Activated CD4-positive, alpha-beta T cell treated with anti-CD3 and anti-CD28 coated beads, Interleukin-2, amount 50 U/mL, for 16 hours (primary cell): ENCODE data around the gene NACC2.
"Not testable (repeated sequence)": the region's sequence is repeated elsewhere in the genome, so short reads cannot be mapped to it uniquely, and the experiment has no call there.

Experiments
- DNase-seq: peaks from one replicate; pipeline ENCODE4 v3.0.0-alpha.2; 2020

The NACC2 gene

GRCh38 chr9:135971111-135971766, 123.8 kb downstream of the NACC2 start:
- no peak for DNase-seq

- no peak for DNase-seq
Measured at GRCh38 chr9:135970128-135970815, 124.8 kb downstream of the NACC2 start.

- no peak for DNase-seq
Measured at GRCh38 chr9:135969064-135969683, 125.9 kb downstream of the NACC2 start.

- DNase-seq, result no peak
Measured at GRCh38 chr9:135968601-135969000, 126.5 kb downstream of the NACC2 start.

GRCh38 chr9:135968083-135968476, 127.0 kb downstream of the NACC2 start:
- DNase-seq, result no peak

- not testable (repeated sequence) for DNase-seq
Measured at GRCh38 chr9:135966916-135967260, 128.2 kb downstream of the NACC2 start.

GRCh38 chr9:135965124-135965756, 129.8 kb downstream of the NACC2 start:
- no peak for DNase-seq

GRCh38 chr9:135963938-135964337, 131.2 kb downstream of the NACC2 start:
- DNase-seq, result no peak

- DNase-seq, result no peak
Measured at GRCh38 chr9:135963338-135963737, 131.8 kb downstream of the NACC2 start.

GRCh38 chr9:135962696-135963307, 132.3 kb downstream of the NACC2 start:
- DNase-seq, result no peak

GRCh38 chr9:135961811-135962695, 133.0 kb downstream of the NACC2 start:
- DNase-seq, result no peak

GRCh38 chr9:135961277-135961715, 133.8 kb downstream of the NACC2 start, which contains the start of gene UBAC1:
Gene UBAC1 (minus strand): TSS chr9:135961373. CDS start chr9:135961162, 211 bp downstream.
- peak; percentile 97 for DNase-seq

- DNase-seq, result no peak
Measured at GRCh38 chr9:135960411-135961276, 134.4 kb downstream of the NACC2 start.

- no peak for DNase-seq
Measured at GRCh38 chr9:135959814-135960213, 135.3 kb downstream of the NACC2 start.

- DNase-seq, result no peak
Measured at GRCh38 chr9:135958485-135958884, 136.6 kb downstream of the NACC2 start.

GRCh38 chr9:135957431-135957830, 137.7 kb downstream of the NACC2 start:
- no peak for DNase-seq

- no peak for DNase-seq
Measured at GRCh38 chr9:135956802-135957174, 138.3 kb downstream of the NACC2 start.
